Activated T-cell treated with anti-CD3 and anti-CD28 coated beads for 4 hours (primary cell): ENCODE results near the gene GFPT2.

ENCODE experiments used
- DNase-seq: peaks from one replicate; pipeline ENCODE4 v3.0.0-alpha.2; 2020

The GFPT2 gene

GRCh38 chr5:180378438-180379344, 25.6 kb upstream of the GFPT2 start:
- no peak for DNase-seq

GRCh38 chr5:180377556-180378197, 24.5 kb upstream of the GFPT2 start:
- DNase-seq: no peak

GRCh38 chr5:180376511-180376910, 23.4 kb upstream of the GFPT2 start:
- no peak for DNase-seq

GRCh38 chr5:180375955-180376354, 22.8 kb upstream of the GFPT2 start:
- DNase-seq: no peak

- no peak for DNase-seq
Measured at GRCh38 chr5:180375291-180375690, 22.2 kb upstream of the GFPT2 start.

- no peak for DNase-seq
Measured at GRCh38 chr5:180373870-180374269, 20.7 kb upstream of the GFPT2 start.

- DNase-seq: no peak
Measured at GRCh38 chr5:180373454-180373853, 20.3 kb upstream of the GFPT2 start.

- no peak for DNase-seq
Measured at GRCh38 chr5:180371949-180372348, 18.8 kb upstream of the GFPT2 start.

- no peak for DNase-seq
Measured at GRCh38 chr5:180370861-180371641, 17.9 kb upstream of the GFPT2 start.

GRCh38 chr5:180367991-180368390, 14.9 kb upstream of the GFPT2 start:
- DNase-seq: no peak

GRCh38 chr5:180367300-180367699, 14.2 kb upstream of the GFPT2 start:
- DNase-seq: no peak

GRCh38 chr5:180366326-180366725, 13.2 kb upstream of the GFPT2 start:
- DNase-seq: no peak

- no peak for DNase-seq
Measured at GRCh38 chr5:180365829-180366228, 12.7 kb upstream of the GFPT2 start.

GRCh38 chr5:180364306-180364856, 11.2 kb upstream of the GFPT2 start:
- DNase-seq: no peak

GRCh38 chr5:180360078-180360957, 7.2 kb upstream of the GFPT2 start:
- no peak for DNase-seq

- DNase-seq: no peak
Measured at GRCh38 chr5:180358694-180359093, 5.6 kb upstream of the GFPT2 start.

GRCh38 chr5:180358179-180358578, 5.0 kb upstream of the GFPT2 start:
- no peak for DNase-seq

GRCh38 chr5:180354966-180355365, 1.8 kb upstream of the GFPT2 start:
- DNase-seq: no peak

GRCh38 chr5:180353980-180354452, 880 bp upstream of the GFPT2 start:
- no peak for DNase-seq

- DNase-seq: no peak
Measured at GRCh38 chr5:180352116-180353047, 754 bp downstream of the GFPT2 start.
